Left cardiac atrium (tissue), 4 donors: ENCODE results near the gene SERPINA4. TPM values are rescaled to one million over a fixed set of nuclear protein-coding genes. Genes with fewer than 3 reads are reported as not detected.
"Not testable (repeated sequence)": the region's sequence is repeated elsewhere in the genome, so short reads cannot be mapped to it uniquely, and the experiment has no call there.

Source experiments
- ATAC-seq, 2 donors: fragments of 200-7000 bp; cut with Tn5 transposase; one replicate each; pipeline ENCODE4 v1.9.1; 2020; ENCODE audit warnings: mild to moderate bottlenecking in 2 of 2, moderate library complexity in 2 of 2
- DNase-seq: peaks from one replicate; pipeline ENCODE4 v3.0.0-alpha.2; 2020
- intact Hi-C, 2 donors: fragments of 100-400 bp; cut with DNase I; formaldehyde crosslinking; loops; one replicate each; pipeline versions ENCODE4 v1.14.1 to v1.15.1; 2022 to 2023
- total RNA-seq, 2 donors: library from RNA; stranded (reverse); fragmentation: NEBNext Ultra II Directional; extraction: Animal tissue kit (Norgen Biotek cat#: 25700); gene quantifications; one replicate each; pipeline ENCODE4 v1.2.1, GENCODE V29; 2021
- donor health status: DM: no; HTN: yes; CAD: no.
- donor health status: DM: no; HTN: yes; CAD: no; lungs with severe emphysema.
- donor health status: DM: yes; HTN: yes; CAD: no.
- donor health status: Dilated cardiomyopathy.

Gene SERPINA4
- total RNA-seq, 2 donors from 2014 or later, result not detected

DNA sequence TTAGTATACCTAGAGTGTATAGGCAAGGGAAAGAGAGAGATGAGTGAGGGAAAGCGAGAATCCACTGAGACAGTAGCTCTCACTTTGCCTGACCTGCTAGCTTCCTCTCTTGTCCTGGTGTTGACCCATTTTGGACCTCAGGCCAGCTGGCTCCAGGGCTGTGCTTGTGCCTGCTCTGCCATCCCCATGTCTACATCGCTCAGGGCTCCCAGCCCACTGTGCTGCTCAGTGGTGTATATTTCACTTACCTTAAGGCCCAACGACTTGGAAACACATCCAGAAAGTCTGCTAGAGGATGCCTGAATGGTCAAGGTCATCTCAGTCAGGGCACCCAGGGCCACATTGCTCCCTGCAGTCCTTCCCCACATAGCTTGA, 964 bp upstream of the SERPINA4 start:
- ATAC-seq, result no peak
- intact Hi-C loops, result no loop called here
- DNase-seq, result no peak

DNA sequence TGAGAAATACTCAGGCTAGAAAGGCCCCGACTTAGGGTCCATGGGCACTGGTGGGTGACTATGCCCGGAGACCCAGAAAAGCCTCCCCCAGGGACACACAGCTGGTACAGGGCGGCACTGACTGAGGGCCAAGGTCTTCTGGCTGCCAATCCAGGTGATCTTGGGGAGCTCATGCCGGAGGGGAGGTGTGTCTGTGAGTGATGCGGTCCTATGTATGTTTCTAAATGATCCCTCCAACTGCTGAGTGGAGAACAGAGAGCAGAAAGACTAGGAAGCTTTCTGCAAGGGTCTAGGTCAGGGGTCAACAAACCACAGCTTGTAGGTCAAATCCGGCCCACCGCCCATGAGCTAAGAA, 391 bp downstream of the SERPINA4 start:
- DNase-seq, result no peak

DNA sequence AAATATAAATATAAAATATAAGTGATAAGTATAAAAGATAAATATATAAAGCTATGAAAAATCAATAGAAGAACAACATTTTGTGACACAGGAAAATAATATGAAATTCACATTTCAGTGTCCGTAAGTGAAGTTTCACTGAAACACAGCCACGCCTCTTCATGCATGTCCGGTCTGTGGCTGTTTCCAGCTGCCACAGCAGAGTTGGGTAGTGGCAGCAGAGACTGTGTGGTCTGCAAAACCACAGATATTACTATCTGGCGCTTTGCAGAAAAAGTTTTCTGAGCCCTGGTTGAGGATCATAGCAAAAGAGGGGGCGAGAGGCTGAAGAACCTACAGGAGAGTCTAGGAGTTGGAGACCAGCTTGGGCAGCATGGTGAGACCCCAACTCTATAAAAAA, 780 bp downstream of the SERPINA4 start:
- DNase-seq (no peak), ATAC-seq (no peak)
- intact Hi-C loops, result no loop called here

More for the DNA sequence above, 391 bp downstream of the SERPINA4 start:
- intact Hi-C loops, result no loop called here
- ATAC-seq, result no peak

DNA sequence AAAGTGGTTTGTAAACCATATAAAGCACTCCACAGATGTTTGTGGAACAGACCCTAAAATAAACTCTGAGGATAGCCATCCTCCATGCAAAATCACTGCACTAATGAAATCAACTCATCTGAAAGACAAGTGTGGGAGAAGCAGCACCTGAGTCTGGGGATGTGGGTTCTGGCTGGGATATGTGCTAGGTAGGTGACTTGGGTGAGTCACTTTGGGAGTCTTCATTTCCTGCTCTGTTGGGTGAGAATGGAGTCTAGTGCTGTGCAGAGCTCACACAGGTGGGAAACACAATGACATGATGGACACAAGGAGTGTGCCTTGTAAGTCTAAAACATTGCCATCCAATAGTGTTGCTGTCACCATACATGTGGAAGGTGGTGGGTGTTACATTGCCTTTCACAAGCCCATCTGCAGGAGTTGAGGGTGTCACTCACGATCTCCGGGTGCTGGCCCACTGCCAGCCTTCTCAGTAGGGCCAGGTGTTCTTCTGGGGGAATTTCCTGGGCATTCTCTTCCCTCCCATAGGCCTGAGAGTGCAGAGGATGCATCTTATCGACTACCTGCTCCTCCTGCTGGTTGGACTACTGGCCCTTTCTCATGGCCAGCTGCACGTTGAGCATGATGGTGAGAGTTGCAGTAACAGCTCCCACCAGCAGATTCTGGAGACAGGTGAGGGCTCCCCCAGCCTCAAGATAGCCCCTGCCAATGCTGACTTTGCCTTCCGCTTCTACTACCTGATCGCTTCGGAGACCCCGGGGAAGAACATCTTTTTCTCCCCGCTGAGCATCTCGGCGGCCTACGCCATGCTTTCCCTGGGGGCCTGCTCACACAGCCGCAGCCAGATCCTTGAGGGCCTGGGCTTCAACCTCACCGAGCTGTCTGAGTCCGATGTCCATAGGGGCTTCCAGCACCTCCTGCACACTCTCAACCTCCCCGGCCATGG, 2.0 kb downstream of the SERPINA4 start:
- intact Hi-C loops, result no loop called here
- DNase-seq (no peak), ATAC-seq (no peak)

DNA sequence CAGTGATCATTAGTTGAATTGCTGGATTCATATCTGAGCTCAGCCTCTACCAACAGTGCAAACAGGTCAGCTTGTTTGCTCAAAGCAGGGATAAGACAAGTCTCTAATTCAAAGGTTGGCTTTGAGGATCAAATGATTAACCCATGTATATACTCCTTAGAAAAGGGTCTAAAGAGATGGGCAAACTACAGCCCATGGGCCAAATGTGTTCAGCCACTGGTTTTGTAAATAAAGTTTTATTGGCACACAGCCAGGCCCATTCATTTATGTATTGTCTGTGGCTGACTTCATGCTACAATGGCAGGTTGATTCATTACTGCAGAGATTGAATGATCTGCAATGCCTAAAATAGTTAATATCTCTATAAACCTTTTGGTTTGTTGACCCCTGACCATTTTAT, 3.1 kb downstream of the SERPINA4 start:
- DNase-seq (no peak), ATAC-seq (no peak)
- intact Hi-C loops, result no loop called here

DNA sequence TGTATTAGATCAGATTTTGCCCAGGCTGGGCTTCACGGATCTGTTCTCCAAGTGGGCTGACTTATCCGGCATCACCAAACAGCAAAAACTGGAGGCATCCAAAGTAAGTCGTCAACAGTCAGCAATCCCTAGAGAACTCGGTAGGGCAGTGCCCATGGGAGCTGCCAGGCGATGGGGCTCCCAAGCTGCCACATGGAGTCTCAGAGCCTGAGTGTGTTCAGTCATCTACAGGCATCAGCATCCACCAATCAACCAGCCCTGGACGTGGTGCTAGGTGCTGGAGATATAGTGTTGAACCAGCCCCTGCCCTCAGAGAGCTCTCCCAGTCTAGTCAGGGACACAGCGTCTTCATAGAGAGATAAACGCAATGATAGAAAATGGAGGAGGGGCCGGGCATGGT, 6.9 kb downstream of the SERPINA4 start:
- no peak for DNase-seq
- intact Hi-C loops, result no loop called here
- no peak for ATAC-seq

DNA sequence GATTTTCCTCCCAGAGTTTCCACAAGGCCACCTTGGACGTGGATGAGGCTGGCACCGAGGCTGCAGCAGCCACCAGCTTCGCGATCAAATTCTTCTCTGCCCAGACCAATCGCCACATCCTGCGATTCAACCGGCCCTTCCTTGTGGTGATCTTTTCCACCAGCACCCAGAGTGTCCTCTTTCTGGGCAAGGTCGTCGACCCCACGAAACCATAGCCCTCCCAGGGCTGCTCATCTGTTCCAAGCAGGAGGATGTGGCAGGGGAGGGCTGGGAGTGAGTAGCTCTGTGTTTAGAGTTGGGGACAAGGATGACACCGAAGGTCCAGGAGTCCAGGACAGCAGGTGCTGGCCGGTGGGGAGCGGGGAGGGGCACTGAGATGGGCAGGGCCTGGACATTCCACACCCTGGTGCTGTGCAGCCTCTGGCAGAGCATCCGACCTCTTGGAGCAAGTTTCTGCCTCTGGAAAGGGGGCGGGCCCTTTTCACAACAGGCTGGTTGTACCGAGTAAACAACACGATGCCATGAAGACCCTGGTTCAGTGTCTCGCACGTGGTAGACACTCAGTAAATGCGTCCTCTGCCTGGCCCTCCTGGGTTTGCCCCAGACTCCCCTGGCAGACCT, 8.2 kb downstream of the SERPINA4 start:
- no peak for ATAC-seq
- intact Hi-C loops, result no loop called here

DNA sequence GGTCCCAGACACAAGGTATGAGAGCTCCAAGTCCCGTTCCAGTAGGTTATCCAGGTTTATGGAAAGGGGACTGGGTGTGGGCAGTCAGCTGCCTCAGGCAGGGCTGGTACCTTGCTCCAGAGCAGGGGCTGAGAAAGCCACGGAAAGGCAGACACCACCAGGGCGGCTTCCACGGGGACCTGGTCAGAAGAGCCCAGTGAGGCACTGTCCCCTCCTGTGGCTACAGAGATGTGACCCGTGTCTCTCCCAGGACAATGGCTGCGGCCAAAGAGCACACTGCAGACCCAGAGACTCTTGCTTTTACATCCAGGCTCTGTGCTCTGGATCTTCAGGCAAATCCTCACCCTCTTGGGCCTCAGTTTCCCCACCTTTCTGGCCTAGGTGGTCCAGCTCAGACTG, 8.8 kb downstream of the SERPINA4 start:
- no peak for DNase-seq
- intact Hi-C loops, result no loop called here

More for the DNA sequence above, 8.2 kb downstream of the SERPINA4 start:
- DNase-seq, result no peak

DNA sequence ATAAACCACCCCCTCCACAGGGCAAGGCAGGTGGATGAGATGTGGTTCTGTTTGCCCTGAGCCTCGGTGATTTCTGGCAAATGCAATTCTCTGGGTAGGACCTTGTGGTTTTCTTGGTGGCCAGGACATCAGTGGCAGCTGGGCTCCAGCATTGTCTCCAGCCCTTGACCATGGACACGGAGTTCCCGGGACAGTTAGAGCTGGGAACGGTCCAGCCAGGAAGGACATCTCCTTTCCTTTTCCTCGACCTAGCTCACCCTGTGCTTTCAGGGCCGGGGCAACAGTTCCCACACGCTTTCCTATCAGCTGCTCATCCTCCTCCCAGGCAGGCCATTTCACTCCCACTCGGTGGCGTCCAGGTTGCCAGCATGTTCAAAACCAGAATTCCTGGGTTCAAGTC, 9.2 kb downstream of the SERPINA4 start:
- DNase-seq, result no peak
- intact Hi-C loops, result no loop called here
- no peak for ATAC-seq

More for the DNA sequence above, 8.8 kb downstream of the SERPINA4 start:
- no peak for ATAC-seq

DNA sequence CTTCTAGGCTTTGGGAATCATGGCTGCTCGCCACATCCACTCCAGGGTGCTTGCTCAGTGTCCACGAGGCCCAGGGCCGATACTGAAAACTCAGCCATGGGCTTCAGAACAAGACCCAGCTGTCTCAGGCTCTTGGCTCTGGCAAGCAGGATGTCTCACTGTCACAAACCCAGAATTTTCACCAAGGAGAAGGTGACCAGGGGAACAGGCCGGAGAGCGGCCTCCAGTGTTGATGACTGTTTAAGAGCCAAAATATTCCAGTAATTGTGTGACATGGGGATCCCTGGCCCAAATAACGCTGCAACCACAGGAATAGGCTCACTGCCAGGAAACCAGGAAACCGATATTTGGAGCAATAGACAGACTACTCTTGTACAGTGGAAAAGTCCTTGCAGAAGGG, 10.2 kb downstream of the SERPINA4 start:
- DNase-seq (peak; percentile 39), ATAC-seq (peak; percentile 61 to 62)
- intact Hi-C loops, result no loop called here

DNA sequence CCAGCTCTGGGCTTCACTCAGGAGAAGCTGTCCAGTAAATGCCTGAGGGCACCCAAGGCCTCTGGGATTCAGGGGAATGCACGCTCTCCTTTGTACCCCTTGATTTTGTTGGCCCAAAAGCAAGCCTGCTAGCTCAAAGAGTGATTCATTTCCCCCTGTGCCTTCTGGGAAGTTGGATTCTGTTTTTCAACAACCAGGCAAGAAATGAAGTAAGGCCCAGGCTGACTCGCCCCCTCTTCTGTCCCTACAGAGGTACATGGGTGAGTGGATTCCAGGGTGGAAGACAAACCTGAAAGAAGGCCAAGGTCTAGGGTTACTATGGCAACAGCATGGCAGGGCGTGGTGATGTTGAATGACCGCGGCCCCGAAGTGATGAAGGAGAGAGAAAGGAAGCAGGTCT, 10.7 kb downstream of the SERPINA4 start:
- ATAC-seq (peak in 1 of 2 donors; percentile 62), DNase-seq (no peak)
- intact Hi-C loops, result no loop called here

DNA sequence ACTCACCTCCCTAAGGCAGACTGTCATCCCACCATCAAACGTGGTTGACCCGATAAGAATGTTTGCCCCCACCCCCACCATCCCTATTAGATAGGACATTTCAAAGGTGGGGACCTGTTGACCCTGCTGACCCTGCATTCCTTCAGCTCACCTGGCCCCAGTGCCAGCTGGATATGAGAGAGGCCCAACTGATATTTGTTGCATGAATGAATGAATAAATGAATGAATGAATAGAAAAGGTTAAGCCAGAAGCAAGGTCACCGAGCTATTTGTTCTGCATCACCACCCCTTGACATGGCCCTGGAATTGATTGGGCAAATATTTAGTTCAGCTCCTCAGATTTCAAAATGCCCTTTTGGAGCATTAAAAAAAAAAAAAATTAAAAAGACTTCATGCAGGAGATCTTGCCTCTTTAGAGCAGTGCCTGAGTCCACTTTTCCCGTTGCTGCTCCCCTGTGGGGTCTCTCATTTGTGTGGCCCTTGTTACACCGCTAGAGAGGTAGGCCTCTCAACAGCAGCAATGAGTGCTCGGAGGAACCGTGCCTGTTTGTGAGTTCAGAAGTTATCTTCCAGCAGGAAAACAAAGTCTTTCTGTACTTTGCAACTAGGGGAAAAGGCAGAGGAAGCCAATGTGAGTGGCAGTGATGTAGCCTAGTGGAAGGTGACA, 11.5 kb downstream of the SERPINA4 start:
- ATAC-seq (no peak), DNase-seq (no peak)
- intact Hi-C loops, result no loop called here

DNA sequence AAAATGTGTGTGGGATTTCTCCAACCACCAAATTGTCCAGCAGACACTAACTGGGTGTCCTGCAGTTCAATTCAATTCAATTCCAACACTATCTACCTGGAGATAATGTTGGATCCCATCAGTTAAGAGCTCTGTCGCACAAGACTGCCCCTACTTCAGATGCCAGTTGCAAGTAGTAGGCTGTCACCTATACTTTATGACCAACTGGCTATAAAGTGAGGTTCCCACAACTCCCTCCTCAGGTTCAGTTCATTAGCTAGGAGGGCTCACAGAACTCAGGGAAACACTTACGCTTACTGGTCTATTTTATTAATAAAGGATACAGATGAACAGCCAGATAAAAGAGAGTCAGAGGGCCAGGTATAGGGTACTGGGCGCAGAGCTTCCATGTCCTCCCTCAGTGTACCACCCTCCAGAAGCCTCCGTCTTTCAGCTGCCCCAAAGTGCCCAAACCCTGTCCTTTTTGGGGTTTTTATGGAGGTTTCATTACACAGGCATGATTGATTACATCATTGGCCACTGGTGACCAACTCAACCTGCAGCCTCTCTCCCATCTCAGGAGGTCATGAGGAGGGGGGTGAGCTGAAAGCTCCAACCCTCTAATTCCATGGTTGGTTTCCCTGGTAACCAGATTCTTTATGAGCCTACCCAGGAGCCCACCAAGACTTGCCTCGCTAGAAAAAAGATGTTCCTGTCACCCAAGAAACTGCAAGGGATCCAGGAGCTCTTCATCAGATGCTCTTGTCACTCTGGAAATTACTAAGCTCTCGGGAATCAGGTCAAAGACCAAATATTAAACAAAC, 12.4 kb downstream of the SERPINA4 start:
- no peak for DNase-seq
- no peak for ATAC-seq
- intact Hi-C loops, result no loop called here

DNA sequence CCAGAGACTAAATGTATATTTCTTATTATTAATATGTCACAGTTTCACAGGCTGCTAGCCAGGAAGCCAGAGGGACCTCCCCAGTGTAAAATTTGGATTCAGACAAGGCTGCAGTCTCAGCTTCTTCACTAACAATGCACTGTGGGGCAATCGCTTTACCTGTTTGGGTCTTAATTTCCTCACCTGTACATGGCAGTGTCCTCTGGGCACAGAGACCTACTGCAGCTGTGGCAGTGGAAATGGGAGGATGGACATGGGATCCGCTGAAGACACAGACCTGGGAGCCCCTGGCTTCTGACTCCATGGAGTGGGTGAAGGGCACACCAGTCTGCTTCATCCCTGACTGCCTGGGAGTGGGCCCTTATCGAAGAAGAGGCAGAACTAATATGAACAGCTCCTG, 13.1 kb downstream of the SERPINA4 start:
- no peak for ATAC-seq

DNA sequence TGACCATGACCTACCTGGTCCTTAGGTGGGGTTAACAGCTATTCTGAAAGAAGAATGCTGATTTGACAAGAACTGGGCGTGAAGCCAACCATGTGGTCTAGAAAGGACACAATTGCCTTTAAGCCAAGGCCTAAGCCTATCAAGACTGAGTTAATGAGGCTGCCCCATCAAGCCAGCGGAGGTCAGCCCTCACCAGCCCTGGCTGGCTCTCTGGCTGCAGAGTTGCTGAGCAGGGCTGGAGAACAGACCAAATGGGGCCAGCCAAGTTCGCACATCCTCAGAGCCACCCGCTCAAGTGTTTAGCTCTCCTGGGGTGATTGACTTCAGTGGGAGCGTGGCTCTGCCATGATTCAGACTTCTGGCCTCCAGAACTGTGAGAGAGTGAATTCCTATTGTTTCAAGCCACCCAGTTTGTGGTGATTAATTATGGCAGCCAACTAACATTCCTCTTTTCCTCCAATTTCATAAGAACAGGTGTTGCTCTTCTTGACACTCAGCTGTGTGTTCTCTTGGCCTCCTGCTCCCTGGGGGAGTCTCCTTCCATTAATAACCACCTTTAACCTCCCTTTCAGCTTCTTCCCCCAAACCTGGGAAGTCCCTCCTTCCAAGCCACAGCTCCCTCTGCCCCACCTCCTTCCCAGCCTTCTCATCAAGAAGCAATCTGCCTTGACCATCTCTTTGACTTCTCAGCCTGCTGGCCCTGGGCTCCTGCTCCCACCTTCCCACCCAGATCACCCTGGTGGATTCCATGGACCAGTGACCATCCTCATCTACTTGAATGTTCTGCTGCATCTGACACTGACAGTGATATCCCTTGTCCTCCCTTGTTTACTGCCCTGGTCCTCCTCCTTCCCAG, 14.7 kb downstream of the SERPINA4 start:
- intact Hi-C loops, result no loop called here
- ATAC-seq, result no peak

More for the DNA sequence above, 13.1 kb downstream of the SERPINA4 start:
- no peak for DNase-seq
- intact Hi-C loops, result no loop called here

DNA sequence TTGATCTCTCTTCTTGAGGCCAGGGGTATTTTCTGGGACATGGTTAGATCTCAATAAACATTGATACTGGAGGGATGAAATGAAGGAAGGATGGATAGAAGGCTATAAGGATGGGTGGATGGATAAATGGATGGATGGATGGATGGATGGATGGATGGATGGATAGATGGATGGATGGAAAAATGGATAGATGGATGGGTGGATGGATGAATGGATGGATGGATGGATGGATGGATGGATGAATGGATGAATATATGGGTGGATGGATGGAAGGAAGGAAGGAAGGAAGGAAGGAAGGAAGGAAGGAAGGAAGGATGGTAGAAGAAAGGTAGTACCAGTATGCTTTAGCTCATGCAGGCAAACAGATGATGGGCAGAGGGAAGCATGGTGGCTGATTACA, 16.2 kb downstream of the SERPINA4 start:
- intact Hi-C loops, DNase-seq, ATAC-seq: not testable (repeated sequence)

More for the DNA sequence above, 14.7 kb downstream of the SERPINA4 start:
- no peak for DNase-seq

DNA sequence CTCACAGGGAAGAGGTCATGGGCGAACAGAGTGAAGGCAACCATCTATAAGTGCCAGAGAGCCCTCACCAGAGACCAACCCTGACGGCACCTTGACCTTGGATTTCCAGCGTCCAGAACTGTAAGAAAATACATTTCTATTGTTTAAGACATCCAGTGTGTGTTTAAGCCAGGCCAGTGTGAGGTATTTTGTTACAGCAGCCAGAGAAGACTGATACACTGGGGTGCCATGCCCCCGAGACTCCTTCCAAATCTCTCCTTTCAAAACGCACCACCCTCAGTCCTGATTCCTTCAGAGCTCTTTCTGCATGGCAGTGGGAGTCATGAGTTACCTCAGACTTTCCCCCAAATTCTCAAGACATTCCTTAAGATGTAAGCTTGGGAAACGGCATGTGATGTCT, 17.5 kb downstream of the SERPINA4 start:
- intact Hi-C loops, result no loop called here
- ATAC-seq, result no peak

More for the DNA sequence above, 17.5 kb downstream of the SERPINA4 start:
- no peak for DNase-seq
